GM12892 (cell line): ENCODE data around the gene PTPRN2.

Experiments used
- POLR2A ChIP-seq: IDR thresholded peaks from 2 replicates; pipeline ENCODE4 v1.6.1; 2011; ENCODE audit warnings: low read depth, low read length, control low read depth
- POLR2AphosphoS5 ChIP-seq: IDR thresholded peaks from 2 replicates; pipeline ENCODE4 v1.6.1; 2011; ENCODE audit warnings: low read depth, low read length, control low read depth
- TAF1 ChIP-seq: IDR thresholded peaks from 2 replicates; pipeline ENCODE4 v1.6.1; 2011; ENCODE audit warnings: low read depth, mild to moderate bottlenecking, control low read depth, low read length, borderline replicate concordance

GRCh38 chr7:157551325-157552070, 1036.1 kb downstream of the PTPRN2 start:
- no peak for TF ChIP-seq POLR2A
- no peak for TF ChIP-seq POLR2AphosphoS5
- no peak for TF ChIP-seq TAF1
